HG03565 (cell line): Measurements from ENCODE around the gene THYN1.
"Not testable (repeated sequence)": the region's sequence is repeated elsewhere in the genome, so short reads cannot be mapped to it uniquely, and the experiment has no call there.

ENCODE experiments used
- ATAC-seq: cut with Tn5 transposase; IDR thresholded peaks from one replicate; pipeline ENCODE4 v1.9.1; 2021; ENCODE audit warnings: mild to moderate bottlenecking, moderate library complexity; ENCODE audit not compliant: unreplicated experiment

Gene THYN1

DNA sequence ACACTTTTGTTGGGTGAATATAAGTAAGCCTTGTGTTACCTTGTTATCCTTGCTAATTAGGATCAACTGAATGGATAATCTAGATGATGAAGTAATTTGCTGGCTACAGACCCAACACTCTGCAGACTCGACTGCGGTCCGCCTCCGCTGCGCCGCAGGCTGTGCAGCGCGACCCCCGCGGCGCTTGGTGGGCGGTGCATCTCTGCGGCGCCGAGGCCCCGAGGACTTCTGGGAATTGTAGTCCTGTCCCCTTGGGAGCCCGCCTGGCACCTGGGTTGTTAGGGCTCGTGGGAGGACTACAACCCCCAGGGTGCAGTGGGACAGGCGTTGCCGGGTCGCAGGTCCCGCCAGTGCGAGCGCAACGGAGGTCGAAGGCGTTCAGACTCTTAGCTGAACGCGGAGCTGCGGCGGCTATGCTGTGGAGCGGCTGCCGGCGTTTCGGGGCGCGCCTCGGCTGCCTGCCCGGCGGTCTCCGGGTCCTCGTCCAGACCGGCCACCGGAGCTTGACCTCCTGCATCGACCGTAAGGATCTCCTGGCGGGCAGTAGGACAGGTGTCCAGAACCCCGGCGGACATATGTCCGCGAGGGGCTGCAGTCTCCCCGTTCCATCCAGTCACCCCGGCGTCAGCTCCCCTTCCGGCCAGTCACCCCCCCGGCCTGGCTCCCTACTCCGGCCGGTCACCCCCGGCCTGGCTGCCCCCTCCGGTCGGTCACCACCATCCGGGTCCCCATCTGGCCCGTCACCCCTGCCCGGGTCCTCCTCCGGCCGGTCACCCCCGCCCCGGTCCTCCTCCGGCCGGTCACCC is at the start of gene THYN1, which contains the start of gene ACAD8:
Gene THYN1 (minus strand): TSS at position 165 of the 806 bp plus-strand sequence. CDS start 470 bp downstream, outside the sequence.
Gene ACAD8 (plus strand): TSS at position 381 of the 806 bp plus-strand sequence. CDS start 33 bp downstream, at position 414.
- ATAC-seq = peak; percentile 98

DNA sequence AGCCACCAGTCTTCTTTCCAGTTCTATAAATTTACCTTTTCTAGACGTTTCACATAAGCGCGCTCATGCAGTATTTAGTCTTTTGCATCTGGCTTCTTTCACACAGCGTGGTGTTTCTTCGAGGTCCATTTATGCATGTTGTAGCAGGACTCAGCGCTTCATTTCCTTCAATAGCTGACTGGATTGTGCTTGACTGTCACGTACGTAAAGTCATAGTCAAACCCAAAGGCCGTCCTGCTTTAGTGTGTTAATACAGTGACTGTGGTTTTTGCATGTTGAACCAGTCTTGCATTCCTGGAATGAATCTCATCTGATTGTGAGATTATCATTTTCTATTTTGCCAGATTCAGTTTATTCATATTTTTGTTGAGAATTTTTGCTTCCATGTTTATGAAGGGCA is 41.5 kb upstream of the THYN1 start:
- no peak for ATAC-seq

DNA sequence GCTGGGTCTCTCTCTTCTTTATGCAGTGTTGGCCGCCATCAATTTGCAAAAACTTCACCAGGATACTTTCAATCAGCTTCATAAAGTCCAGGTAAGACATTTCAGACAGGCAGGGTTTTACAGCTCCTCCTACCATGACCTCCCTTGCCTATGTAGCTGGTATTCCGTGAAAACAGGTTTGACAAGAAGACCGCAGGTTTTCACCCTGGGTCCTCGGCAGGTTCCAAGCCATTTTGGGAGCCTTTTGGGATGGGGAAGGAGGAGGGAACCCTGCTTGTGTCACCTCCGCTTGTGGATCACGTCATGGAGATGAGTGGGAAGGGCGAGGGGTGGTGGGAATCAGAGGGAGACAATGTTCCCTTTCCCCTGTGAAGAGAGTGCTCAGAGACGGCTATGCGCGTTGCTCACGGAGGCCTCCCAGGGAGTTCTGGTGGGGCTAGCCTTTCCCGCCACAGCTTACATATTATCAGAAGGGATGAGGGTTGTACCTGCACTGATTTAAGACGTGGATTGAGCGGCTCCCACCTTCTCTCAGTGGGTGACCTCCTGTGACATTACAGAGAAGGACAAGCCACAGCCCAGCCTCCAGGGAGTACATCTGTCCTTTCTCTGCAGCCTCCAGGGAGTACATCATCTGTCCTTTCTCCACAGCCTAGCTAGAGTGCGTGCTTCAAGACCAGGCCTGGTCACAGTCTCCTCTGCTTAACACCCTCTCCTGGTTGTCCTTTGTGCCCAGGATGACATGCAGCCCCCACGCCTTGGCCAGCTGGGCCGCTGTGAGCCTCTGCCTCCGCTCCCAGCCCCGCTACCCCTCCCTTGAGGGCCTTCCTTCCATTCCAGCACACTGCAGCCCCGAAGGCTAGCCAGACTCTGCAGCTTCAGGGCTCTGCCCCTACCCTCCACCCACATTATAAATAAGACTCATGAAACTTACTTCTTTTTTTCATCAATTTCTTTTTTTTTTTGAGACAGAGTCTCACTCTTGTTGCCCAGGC is 40.3 kb upstream of the THYN1 start:
- ATAC-seq = no peak

DNA sequence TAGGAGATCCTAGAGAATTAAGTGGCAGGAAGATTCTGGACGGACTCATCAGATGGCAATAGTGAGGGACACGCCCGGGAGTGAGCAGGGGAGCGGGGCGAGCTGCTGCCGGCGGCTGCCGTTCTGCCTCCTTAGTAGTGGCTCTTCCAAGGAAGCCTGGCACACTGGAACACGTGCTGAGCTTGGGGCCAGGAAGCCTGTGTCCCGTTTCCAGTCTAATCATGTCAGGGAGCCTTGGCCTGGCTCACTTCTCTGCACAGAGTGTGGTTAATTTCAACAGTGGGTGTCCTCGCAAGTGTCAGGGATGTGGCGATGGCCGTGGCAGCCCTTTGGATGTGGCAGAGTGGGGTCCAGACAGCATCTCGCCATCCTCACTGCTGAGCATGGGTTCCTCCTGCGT is 39.5 kb upstream of the THYN1 start:
- ATAC-seq = no peak

DNA sequence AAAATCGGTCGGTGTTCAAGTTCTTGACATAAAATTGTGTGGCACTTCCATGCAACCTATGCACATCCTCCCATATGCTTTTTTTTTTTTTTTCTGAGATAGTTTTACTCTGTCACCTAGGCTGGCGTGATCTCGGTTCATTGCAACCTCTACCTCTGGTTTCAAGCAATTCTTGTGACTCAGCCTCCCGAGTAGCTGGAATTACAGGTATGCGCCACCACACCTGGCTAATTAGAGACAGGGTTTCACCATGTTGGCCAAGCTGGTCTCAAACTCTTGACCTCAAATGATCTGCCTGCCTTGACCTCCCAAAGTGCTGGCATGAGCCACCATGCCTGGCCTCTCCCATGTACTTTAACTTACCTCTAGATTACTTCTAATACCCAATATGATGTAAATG is 38.0 kb upstream of the THYN1 start:
- no peak for ATAC-seq

DNA sequence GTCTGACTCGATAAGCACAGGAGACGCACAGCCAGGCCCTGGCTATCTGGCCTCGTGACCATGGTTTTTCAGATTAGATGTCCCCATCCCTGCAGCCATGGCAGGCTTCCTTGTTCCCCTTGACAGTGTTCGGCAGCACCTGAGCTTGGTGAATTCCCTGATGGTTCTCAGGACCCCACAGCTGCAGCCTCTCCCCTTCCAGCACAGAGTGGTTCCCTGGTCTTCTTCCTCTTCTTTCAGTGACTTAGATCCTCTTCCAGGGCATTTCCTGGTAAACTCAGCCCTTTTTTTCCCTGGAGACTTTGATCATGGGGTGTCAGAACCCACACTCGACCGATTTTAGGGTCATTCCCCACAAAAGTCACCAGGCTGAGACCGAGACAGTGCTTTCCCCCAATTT is 37.5 kb upstream of the THYN1 start:
- ATAC-seq = no peak

DNA sequence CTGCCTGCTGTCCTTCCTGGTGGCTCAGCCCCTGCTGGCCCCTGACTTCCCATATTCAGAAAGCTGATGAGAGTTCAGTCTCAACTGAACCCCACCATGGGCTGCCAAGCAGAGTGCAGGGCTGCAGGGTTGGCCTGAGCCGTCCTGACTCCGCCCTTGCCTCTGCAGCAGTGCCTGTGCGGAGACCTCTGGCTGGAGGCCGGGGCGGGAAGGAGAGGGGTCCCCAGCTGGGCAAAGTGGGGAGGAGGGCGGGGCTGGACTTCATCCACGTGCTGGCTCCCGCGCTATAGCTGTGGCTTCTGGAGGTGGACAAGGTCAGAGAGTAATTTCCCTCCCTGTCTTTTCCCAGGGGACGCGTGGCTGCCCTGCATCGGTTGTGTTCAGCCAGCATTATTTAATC is 36.6 kb upstream of the THYN1 start:
- ATAC-seq = no peak

DNA sequence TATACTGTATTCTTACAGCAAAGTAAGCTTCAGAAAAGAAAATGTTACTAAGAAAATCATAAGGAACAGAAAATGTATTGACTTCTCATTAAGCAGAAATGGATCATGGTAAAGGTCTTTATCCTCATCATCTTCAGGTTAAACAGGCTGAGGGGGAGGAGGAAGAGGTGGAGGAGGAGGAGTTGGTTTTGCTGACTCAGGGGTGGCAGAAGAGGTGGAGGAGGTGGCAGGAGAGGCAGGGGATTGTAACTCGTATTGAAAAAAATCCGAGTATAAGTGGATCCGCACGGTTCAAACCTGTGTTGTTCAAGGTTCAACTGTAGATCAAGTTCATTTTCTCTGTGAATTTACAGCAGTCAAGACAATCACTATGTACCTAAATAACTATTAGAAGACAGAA is 36.0 kb upstream of the THYN1 start:
- no peak for ATAC-seq

DNA sequence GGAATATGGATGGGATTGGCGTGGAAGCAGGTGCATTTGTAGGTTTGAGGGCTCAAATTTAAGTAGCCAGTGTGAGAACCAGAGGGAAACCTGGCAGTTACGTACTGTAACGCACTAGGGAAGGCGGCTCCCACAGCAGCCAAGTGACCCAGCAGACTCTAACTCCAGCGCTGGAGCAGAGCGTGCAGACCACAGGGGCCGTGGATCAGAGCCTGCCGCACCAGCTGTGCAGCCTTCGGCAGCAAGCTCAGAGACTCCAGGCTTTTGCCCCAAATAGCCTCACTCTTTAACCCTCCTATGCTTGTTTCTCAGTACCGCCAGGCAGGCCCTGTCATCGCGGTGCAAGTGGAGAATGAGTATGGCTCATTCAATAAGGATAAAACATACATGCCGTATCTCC is 35.3 kb upstream of the THYN1 start:
- no peak for ATAC-seq

DNA sequence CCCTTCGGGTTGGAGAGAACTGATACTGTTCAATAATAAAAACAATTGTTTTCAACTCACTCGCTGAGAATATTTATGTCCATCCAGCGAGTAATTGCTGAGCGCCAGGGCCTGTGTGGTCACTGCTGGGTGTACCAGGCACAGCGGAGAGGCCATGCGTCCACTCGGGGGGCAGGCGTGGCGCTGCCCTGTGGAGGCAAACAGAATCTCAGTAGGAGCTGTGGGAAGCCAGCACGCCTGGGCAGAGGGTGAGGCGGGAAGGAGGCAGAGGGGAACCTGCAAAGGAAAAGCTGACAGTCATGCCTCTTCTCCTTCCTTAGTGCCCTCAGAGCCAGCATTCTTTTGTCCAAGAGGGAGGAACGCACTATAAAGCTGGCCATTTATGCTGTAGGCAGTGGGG is 34.4 kb upstream of the THYN1 start:
- no peak for ATAC-seq

DNA sequence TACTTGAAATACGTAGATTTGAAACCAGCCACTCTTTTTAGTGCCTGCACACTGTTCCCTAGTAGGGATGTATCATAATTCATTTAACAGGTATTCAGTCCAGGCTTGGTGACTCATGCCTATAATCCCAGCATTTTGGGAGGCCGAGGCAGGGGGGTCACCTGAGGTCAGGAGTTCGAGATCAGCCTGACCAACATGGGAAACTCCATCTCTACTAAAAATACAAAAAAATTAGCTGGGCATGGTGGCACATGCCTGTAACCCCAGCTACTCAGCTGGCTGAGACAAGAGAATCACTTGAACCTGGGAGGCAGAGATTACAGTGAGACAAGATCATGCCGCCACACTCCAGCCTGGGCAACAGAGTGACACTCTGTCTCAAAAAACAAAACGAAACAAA is 31.2 kb upstream of the THYN1 start:
- ATAC-seq = not testable (repeated sequence)

DNA sequence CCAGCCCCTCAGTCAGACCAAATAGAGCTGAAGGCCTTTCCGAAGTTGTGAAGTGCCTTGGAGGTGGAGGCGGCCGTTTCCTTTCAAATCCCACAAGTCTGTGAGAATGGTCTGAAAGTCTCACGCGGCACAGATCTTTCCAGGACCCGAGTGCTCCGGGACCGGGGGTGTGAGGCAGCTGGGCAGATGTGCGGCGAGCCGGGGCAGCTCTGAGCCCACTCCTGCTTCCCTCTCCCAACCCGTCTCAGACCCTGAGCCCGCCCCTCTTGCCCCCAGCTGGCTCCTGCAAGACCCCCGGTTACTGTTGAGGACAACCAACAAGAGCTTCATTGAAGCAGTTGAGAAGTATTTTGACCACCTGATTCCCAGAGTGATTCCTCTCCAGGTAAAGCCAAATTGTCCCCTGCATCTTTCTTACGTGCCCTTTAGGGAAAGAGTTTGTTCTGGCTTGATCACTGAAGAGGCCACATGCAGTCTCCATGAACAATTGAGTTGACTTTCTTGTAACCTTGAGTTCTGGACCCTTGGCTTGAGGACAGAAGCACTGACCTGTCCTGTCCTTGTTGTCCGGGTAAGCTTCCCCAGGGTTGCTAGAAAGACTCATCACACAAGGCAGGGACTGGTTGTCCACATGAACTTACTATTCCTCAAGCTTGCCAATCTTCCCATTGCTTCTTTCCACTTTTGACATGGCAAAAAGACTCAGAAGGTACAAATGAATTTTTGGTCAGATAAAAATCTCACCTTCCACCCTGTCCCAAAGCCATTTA is 30.5 kb upstream of the THYN1 start:
- ATAC-seq = no peak

DNA sequence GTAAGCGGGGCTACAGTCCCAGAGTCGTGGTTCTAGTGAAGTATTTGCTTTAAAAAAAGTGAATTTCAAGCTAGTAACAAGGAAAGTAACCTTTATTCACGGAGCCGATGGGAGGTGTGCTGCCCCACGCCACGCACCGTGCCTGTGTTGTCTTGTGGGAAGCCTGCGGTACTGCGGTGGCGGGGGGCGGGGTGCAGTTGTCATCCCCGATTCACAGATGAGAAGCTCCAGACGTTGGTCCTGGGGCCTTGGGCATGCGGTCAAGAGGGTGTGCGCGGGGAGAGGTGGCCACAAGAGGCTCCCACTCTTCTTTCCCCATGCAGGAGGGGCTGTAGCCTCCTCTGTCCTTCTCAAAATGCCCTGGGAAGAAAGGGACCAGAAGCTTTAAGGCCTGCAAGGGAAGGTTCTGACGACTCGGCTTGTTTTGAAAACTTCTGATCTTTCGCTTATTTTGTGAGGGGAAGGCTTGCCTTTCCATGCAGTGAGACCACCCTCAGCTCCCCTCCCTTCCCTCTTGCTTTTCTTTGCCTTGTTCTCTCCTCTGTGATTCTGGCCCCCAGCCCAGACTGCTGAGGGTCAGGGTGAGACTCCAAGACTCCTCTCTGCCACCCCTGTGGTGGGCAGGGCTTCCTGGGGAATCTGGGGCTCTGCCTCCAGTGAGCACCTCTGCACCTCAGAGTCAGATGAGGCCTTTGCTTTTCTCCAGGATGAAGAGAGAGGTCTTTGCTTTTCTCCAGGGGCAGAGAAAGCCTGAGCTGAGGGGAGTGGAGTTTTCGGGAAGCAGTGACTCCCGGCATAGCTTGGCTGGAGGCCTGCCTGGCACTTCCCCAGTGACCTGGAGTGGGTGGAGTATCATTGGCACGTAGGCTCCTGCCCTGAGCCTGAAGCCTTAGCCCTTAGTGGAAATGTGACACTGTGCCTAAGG is 29.2 kb upstream of the THYN1 start:
- ATAC-seq = no peak

DNA sequence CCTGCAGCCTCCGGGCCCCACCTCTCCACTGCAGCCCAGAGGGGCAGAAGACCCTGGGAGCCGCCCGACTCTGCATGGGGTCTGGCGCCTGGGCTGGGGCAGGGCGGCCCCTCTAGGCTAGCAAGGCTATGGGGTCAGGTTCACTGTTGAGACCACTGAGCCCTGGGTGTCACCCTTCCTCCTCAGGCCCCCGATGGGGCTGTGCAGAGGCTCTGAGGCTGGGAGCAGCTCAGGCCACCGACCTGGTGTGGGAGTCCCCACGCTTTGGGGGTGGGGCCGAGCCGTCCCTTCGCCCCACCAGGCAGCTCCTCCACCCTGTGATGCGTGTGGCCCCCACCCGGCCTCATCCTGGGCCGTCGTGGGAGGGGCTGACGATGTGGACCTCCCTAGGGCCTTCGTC is 28.5 kb upstream of the THYN1 start:
- ATAC-seq = not testable (repeated sequence)

DNA sequence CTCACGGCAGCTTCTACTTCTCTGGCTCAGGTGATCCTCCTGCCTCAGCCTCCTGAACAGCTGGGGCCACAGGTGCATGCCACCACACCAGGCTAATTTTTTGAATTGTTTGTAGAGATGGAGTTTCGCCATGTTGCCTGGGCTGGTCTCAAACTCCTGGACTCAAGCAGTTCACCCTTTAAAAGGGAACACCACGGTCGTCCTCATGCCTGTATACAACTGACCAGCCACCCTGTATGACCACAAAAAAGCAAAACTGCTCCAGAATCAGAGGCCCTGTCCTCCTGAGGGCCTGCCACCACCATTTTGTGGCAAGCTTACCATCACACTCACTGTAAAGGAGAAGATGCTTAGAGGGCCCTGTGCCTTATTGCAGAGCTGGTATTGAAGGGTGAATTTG is 25.2 kb upstream of the THYN1 start:
- no peak for ATAC-seq

DNA sequence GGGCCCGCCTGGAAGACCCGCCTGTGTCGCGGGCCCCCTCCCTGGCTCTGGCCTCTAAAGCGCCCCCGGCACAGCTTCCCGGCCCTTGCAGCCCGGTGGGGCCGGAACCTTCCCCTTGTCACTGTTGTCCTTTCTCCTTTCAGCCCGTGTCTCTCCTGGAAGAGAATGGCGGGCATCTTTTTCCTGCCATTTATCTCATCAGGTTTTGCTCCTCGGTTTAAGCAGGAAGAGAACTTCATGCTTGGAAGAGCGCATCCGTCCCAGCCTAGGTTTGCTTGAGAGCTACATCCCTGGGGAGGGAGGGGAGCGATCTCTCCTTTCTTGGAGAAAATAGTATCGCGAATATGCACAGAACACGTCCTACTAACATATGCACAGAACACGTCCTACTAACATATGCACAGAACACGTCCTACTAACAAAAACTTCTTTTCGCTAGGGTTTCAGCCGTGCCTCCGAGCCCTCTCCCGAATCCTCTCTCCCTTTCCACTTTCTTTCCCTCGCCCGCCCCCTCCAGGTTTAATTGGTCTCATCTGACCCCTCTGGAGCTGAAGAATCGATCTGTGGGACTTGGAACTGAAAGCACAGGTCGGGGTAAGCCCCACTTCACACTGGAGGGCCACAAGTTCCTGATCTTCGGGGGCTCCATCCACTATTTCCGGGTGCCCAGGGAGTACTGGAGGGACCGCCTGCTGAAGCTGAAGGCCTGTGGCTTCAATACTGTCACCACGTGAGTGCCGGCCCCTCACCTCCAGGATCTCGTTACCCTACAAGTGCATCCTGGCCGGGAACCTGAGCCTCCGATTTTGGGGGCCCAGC is 24.2 kb upstream of the THYN1 start:
- ATAC-seq = no peak

DNA sequence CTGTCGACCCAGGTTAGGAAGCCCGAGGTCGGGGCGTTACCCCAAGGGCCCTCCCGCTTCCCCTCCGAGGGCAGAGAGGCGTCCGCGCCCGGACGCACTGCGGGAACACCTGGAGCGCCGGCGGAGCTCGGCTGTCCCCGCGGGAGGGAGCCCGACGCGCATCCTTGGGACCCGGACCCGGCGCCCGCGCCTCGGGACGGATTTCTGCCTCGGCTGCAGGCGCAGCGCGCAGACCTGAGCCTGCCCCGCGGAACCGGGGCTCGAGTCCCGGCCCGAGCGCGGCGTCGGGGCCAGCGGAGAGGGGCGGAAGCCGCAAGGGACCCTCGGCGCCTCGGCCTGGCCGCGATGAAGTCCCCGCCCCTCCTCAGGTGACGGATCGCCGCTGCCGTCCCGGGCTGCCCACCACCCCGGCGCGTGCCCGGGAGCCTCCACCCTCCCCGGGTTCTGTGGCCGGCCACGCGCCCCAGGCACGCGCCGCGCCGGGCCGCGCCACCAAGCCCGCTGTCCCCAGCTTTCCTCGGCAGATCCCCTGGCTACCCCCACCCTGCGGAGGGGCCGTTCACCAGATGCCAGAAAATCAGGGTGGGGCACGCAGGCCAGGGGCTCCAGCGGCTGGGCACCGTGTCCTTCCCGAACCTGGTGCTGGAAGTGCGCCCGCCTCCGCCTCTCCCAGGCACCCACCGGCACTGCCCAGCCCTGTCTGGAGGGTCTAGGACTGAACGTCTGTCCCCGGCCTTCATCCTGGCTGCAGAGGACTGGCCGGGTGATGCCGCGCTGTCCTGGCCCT is 23.4 kb upstream of the THYN1 start:
- ATAC-seq = no peak
